Stimulated activated CD4-positive, alpha-beta T cell treated with anti-CD3 and anti-CD28 coated beads, TNF-alpha, amount 100 ng/mL, for 4 hours (primary cell): ENCODE data around the gene BCL2.
"Not testable (repeated sequence)": the region's sequence is repeated elsewhere in the genome, so short reads cannot be mapped to it uniquely, and the experiment has no call there.

Source experiments
- DNase-seq, 3 experiments: peaks; one replicate each; pipeline ENCODE4 v3.0.0-alpha.2; 2020; ENCODE audit warnings: low read depth in 3 of 3

The BCL2 gene

DNA sequence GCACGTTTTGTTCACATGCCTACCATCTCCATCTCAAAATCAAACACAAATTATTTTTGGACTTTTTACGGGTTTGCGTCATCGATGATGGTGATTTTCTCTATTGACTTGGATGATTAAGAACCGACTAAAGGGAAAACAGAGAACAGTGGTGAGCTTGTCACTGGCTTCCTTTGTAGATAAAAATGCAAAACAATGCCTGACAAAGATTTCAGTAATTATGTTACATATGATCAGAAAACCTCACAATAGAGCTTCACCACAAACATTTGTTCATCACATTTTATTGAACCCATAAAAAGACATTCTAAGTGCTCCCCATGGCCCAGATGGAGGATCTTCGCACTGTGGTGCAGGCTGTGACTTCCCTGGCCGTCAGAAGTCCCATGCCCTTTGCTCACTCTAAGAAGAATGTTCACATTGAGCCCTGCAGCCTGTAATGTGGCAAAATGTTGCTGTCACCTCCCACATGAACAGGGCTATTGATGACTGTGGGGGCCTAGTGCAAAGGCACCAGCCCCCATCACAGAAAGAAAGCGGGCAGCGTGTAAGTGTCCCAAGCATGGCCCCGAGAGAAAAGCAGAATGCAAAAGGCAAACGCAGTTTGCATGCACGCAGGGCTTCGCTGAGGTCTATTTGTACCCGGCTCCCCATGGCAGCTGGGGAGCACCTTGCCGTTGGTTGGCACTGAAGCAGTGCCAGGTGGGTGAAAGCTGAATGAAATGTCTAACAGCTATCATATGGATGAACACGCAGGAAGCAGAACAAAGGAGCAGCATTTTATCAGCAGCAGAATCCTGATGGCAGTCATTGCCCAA lies 60.6 kb downstream of the BCL2 start:
- no peak for DNase-seq

DNA sequence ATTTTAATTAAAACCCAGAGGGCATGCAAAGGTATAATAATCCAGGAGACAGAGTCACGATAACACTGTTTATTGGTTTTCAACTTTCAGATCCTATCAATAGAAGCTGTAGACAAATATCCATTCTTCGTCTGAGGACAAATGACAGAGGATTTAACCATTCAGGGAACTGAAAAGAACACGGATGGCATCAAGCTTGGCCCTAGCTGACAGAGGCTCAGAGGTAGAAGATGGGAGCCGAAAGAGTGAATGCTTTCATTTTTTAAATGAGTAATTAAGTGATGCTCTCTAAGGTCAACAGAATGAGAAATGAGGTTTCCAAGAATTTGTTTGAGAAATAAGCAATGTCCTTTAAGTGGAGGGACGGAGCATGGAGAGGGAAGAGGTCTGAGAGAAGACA lies 62.1 kb downstream of the BCL2 start:
- no peak for DNase-seq

DNA sequence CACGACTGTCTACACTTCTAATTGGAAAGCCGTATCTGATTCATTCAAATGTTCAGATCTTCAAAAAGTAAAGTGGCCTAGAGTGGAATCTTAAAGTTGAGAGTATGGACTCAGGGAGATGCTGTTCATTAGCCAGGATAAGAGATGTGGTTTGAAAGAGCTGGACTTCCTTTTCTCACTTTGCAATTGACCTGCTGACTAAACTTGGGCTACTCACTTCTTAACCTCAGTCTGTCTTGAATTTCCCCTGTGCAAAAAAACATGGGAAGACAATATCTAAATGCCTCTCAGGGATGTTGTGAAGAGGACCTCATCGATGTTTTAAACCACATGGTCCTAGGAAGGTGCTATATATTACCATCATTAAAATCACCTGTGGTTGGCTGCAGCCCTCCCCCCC lies 64.1 kb downstream of the BCL2 start:
- no peak for DNase-seq

DNA sequence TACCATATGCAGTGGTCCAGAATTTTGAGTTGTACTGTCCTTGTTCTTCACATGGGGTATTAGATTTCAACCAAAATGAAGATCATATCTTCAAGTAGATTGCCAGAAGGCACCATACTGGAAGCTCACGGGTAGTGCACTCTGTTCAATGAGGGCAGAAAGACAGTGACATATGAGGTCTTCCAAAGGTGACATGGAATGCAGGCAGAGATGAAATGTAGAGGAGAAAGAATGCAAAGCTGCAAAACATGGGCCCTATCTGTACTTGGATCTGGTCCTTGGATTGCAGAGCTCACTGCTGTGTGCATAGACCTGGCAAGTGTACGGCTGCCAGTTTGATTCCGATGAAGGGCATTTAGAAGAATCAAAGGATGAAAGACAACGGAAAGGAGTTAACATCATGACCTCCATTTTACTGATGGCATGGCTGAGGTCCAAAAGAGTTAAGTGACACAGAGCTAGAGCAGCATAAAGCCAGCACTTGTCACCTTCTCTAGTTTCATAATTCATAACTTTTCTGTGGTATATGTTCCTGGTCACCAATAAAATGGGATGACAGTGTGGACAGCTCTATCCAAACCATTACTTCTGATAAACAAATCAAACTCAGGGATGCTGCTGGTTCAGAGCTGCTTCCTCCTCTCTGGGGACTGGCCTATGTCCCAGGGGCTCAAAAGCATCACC lies 64.7 kb downstream of the BCL2 start:
- no peak for DNase-seq

DNA sequence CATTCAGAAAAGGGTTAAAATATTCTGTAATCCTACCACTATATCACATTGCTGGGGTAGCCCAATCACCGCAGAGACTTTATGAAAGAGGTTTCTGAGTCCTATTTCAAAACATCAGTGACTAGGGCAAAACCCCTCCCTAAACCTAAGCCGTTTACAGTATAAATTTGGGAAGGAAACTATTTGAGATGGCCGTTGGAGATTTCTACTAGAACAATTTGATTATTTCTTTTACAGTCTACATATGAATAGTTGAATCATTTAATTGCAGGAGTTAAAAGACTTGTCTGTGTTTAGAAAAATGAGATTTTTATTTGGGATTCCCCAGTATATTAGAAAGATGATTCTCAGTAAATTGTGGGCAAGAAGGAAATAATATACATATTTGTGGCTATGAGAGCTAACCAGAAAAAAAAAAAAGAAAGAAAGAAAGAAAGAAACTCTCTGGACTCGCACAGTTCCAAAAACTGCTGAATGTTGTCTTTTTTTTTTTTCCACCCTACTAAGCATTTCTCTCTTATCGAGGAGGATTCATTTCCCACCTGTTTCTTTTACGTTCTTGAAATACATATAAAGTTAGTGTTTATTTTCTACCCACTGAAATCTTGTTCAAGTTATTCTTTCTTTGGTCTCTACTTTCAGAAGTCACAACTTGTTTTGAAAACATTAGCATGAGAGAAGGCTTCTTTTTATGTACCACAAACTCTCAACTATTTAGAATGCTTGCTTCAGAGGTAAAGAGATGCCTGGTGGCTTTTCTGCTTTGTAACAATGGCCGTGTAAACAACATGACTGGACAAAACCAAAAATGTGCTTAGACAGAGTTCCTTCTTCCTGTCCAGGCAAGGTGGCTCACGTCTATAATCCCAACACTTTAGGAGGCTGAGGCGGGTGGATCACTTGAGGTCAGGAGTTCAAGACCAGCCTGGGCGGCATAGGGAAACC lies 65.9 kb downstream of the BCL2 start:
- DNase-seq: no peak

DNA sequence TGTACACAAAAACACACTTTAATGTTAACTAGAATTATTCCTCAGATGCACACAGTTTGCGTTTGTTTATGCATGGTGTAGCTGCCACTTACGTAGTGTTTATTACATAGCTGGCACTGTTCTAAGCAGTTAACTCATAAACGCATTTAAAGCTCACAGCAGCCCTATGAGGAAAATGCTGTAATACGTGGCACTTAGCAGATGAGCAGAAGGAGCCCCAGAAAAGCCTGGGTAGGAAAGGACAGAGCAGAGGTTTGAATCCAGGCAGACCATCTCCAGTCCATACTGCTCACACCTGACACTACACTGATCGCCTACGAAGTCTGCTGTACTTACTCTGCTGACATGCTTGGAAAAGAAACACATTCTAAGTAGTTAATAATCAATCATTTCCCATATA lies 66.6 kb downstream of the BCL2 start:
- no peak for DNase-seq

DNA sequence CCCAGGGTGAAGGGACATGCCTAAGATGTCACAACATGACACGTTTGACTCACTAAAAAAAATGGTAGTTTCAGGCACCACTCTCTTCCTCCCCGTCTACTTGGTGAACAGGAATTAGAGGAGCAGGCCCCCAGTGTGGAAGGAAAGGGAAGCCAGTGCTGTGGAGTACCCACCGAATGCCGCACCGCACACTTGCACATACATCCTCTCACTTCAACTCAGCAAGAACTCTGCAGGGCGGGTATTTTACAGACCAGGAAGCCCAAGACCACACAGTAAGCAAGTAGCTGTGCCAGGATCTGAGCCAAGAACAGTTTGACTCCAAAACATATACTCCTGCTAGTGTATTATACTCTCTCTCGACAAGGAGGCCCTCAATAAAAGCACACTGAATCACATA lies 69.8 kb downstream of the BCL2 start:
- no peak for DNase-seq

DNA sequence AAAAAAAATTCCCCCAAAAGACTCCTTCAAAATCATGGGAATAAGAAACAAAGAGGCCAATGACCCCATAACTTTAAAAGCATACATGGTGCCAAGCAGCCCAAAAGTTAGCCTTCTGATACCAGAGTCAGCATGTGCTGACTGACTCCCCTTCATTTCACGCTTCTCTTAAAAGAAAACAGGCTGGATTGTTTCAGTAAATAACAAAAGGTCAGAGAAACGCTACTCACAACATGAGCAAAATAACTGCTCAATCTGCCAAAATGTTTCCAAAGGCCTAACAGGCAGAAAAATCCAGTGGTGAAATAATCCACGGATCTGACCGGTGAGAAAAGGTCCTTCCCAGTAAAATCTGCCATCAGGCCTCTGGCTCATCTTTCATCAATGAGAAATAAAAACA lies 71.6 kb downstream of the BCL2 start:
- DNase-seq: no peak

DNA sequence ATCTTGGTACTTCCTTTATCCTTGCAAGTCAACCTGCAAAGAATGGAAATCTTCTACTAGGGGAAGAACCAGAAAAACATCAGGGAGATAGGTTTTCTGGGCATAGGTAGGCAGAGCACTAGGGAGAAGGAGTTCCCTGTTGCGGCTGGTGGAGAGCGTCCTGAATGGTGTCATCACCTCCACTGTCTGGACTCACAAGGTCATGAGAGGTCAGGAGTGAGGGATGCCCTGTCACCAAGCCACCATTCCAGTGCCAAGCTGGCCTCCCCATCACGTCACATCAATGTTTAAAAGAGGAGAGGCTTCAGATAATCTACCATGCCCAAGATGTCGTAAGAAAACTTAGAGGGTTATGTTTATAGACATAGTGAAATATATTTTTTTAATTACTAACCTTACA lies 72.1 kb downstream of the BCL2 start:
- DNase-seq: no peak

DNA sequence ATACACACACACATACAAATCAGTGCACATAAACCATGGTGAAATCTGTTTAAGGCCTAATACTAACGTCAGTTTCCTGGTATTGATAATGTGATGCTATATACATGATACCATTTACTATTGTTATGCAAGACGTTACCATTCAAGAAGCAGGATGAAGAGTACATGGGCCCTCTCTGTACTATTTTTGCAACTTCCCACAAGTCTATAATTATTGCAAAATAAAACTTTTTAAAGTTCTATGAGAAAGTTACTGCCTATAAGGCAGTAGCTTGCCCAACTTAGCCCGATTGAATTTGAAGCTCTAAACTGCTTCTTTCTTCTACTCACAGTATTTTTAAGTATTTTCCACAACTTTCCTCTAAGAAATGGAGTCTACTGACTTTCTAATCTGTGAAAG lies 74.0 kb downstream of the BCL2 start:
- DNase-seq: no peak

DNA sequence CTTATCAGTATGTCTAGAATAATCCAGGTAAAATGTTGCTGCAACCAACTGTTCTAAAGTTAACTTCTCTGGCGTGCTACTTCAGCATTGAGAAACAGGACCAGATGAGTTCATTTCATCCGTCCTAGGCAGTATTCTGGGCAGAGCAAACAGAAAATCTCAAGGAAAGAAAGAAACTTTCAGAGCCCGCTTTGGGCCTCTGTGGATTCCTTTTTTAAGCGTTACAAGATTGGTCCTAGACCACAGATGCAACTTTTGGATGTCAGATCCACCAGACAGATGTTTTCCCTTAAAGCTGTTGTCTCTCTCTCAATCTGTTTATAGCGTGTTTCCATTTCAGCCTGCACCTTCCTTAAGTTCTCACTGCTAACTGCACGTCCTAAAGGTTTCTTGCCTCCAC lies 75.0 kb downstream of the BCL2 start:
- no peak for DNase-seq

DNA sequence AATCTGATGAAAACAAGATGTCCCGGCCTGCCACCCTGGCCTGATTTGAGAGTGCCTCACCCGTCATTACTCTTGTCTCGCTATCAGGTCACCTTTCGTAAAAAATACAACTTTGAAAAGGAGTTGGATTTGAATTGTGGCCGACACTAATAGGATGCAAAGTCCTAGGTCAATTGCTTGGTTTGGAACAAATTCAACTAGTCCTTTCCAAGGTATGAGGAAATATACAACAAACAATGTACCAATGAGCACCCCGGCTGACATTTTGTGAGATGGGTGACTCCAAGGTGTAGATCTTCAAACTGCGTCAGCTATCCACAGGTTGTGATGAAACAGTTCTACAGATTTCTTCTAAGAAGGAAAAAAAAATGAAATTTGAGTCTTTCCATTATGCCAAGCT lies 77.8 kb downstream of the BCL2 start:
- no peak for DNase-seq

DNA sequence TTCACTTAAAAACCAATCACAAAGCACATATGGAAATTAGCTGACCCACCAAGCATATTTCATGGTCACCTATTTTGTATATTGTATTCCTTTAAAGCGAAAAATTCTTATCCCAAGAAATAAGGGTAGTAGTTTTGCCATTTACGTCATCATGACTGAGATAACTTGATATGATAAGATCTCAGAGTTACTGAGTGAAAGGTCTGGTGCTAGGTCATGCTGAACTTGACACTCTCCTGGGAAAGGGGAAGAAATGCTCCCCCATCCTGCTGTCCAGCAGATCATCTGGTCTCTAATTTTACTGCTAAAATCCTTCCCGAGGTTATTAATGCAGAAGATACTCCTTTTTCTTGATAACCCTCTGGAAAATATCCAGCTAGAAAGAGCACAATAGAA lies 78.3 kb downstream of the BCL2 start:
- no peak for DNase-seq

DNA sequence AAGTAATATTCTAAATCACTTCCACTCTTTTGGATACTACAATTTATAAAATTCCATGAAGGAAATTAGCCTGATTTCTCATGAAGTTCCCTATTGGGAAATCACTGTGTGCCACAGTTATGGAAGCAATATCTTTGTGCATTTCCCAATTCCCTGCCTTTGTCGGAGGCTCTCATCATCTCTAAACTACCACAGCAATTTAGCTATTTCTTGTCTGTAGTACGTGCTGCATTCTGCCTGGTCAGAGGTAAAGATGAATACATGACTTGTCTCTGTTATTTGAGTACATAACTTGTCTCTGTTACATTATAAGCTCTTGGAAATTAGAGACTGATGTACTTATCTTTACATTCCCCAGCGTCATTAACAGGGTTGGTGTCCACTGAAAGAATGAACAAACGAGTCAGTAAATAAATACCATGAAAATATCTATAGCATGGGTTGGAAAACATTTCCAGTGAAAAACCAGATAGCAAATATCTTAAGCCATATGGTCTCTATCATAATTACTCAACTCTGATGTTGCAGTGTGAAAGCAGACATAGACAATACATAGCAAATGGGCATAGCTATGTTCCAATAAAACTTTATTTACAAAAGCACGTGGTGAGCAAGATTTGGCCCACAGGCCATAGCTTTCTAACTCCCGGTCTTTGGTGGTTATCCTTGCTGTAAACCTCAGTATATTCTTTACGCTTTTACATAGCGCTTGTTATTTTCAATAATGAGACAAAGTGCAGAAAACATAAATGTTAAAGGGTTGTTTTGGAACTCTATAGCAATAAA lies 78.8 kb downstream of the BCL2 start:
- DNase-seq: no peak

DNA sequence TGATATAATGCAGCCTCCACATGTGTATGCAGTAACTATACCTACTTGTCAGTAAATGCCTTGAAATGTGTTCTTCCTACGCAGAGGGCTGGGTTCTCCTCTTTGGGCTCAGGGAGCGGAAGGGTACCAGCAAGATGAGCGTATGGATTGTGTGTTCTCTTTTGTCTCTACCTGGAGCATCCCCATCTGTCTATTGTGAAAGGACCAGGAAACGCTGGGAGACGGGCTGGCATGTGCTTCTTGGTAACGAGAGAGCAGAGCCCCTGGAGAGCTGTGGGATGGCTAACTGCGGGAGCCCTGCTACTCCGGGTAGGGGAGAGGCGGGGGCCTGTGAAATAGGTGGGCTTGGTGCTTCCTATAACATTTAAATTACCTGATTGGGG lies 80.9 kb downstream of the BCL2 start:
- DNase-seq: no peak

DNA sequence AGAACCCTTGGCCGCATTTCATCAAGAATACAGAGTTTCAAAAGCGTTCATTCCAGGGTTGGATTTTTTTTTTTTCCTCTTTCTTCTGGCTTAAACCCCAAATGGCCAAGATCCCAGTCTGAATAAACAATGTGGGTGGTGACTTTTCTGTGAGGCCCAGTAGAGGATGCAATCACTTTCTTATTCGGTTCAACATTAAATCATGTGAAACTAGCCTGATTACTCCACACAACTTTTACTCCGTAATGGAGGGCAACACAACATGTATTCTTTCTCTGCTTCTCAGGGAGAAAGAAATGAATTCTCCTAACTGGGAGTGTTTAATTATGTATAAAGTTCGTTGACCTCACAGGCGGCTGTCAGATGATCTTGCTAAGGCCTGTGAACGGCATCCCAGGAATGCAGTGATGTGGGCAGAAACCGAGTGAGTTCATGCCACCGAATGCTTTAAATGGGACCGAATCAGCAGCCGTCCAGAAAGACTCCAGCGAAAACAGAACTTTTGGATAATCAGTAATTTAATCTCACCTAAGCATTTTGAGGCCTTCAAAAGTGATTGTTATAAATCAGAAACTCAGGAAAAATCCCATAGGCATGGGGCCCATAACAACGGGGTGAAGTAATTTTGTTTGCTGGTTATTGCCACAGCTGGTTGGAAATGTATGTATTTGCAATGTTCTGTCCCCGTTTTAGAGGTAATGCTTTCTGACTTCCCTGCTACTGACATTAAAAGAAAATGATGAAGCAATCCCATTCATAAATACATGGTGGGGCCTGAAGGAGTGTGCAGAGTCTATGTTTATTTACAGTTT lies 81.5 kb downstream of the BCL2 start:
- DNase-seq: no peak

DNA sequence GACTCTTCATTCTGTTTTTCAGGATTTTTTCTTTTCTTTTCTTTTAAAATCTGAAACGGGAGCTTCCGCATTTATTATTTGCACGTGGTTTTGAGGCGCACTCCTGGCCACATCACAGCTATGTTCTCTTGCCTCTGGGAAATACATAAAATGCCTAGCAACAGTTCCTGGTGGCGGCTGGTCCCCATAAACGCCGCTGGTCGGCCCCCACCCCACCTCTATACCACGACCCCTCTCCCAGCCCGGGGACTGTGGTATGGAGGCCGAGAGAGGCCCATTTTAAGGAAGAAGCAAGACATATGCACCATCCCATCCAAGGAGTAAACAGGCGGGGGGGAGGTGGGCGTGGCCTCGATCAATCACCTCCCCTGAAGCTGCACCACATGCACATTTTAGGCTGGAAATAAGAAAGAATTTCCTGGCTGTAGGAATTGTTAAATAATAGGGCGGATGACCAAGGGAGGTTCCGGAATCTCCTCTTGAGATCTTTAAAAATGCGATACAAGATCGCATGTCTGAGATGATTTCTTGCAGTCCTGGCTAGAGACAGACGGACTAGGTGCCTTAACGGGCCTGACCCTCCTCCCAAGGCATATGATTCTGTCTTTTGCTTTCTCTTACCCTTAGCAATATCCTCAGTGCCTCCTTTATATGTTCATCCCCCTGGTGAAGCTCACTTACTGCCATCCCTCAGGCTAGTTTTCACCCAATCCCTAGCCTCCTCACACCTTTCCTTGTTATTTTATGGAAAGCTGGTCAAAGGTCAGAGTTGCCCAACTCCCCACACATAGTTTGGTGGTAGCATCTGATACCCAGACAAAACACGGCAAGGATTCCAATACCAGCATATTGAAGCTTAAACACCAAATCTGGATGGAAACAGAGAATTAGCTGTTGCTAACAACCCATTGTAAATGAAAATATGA lies 82.4 kb downstream of the BCL2 start:
- DNase-seq: no peak

DNA sequence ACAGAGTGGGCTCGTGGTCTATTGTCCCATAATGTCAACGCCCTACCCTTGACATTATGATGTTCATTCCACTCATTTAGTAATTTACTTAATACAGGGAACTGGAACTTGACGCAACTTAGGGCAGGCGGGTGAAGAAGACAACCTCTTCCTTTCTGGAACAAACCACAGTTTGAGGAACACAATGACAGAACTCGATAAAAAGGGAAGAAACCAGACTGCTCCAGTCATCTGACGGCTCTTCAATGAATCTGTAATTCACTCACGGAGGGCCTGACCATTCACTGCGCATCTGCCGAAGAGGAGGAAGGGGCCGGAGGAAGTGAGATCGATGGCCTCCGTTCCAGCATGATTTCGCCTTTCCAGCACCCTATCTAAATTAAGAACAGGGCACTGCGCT lies 83.2 kb downstream of the BCL2 start:
- no peak for DNase-seq

DNA sequence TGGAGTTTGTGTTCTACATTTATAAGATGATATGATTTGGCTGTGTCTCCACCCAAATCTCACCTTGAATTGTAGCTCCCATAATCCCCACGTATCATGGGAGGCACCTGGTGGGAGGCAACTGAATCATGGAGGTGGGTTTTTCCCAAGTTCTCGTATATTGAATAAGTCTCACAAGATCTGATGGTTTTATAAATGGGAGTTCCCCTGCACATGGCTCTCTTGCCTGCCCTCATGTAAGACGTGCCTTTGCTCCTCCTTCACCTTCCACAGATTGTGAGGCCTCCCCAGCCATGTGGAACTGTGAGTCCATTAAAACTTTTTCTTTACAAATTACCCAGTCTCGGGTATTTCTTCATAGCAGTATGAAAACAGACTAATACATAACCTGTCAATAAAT lies 83.6 kb downstream of the BCL2 start:
- not testable (repeated sequence) for DNase-seq

DNA sequence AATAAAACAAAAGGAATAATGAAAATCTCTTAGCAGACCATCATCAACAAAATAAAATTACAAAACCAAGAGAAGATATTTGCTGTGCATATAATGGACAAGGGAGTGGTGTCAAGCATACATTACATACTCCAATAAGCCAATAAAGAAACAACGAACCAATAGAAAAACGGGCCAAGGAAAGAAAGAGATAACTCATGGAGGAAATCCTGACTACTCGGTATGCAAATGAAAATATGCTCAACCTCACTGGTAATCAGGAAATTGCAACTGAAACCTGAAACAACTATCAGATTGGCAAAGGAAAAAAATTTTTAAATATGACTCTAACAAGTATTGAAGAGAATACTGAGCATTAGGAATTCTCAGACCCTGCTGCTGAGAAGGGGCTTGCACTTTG lies 84.7 kb downstream of the BCL2 start:
- no peak for DNase-seq
